VCaP (cell line): ENCODE data around the gene ADGRG6.

Source experiments
- H3K27ac ChIP-seq: fragments of 450-650 bp; 2 replicates; pipeline ENCODE4 v1.5.1; 2017
- CTCF ChIP-seq: fragments of 450-650 bp; conservative IDR thresholded peaks from 2 replicates; pipeline ENCODE4 v1.5.1; 2017; ENCODE audit warnings: mild to moderate bottlenecking, moderate library complexity

Gene ADGRG6

GRCh38 chr6:142372348-142372747 lies 70.5 kb downstream of the ADGRG6 start:
- no peak overlapping the region for H3K27ac ChIP-seq
- TF ChIP-seq CTCF = no peak

- H3K27ac ChIP-seq = no peak overlapping the region
- no peak for TF ChIP-seq CTCF
Observed at GRCh38 chr6:142373268-142374090, 71.7 kb downstream of the ADGRG6 start.

GRCh38 chr6:142374091-142374770 lies 72.4 kb downstream of the ADGRG6 start:
- H3K27ac ChIP-seq = peak overlapping the region; percentile 33; the same call in 1 of the 2 replicates
- TF ChIP-seq CTCF = no peak

- TF ChIP-seq CTCF = no peak
- H3K27ac ChIP-seq = peak overlapping the region; percentile 33
Observed at GRCh38 chr6:142374965-142375733, 73.3 kb downstream of the ADGRG6 start.

GRCh38 chr6:142376115-142376514 lies 74.3 kb downstream of the ADGRG6 start:
- TF ChIP-seq CTCF = no peak
- H3K27ac ChIP-seq = no peak overlapping the region; the same call in 1 of the 2 replicates

- no peak for TF ChIP-seq CTCF
- peak overlapping the region; percentile 49 for H3K27ac ChIP-seq
Observed at GRCh38 chr6:142376800-142377496, 75.1 kb downstream of the ADGRG6 start.

GRCh38 chr6:142377497-142377848 lies 75.7 kb downstream of the ADGRG6 start:
- peak overlapping the region; percentile 49 for H3K27ac ChIP-seq
- TF ChIP-seq CTCF = no peak
